ENCODE data around the gene DYNLT1. TPM values are rescaled to one million over a fixed set of nuclear protein-coding genes. Genes with fewer than 3 reads are reported as not detected.

DYNLT1 gene
- total RNA-seq, 2 experiments from 2014 or later = 70.9 to 74.2 TPM

DNA sequence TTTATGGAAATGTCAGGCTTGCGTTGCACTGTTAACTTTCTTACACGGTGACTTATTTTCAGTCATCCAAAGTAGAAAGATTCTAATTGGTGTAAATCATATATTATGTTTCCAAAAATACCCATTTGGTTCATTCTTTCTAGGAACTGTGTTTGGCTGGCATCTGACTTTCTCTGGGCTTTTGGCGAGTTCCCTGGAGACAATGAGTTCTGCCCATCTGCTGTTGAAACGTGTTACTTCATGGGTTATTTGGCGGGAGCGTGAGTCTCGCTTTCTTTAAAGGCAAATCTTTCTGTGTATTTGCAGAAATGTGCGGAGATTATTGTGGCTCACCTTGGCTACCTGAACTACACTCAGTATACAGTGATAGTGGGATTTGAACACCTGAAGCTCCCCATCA, 55.2 kb downstream of the DYNLT1 start:
- no peaks in the 10 kb centered on the region for H3K27me3 Mint-ChIP-seq
- DNase-seq = no peak
- no peaks in the 10 kb centered on the region for H3K4me1 Mint-ChIP-seq
- H3K36me3 Mint-ChIP-seq = peaks cover 34% of the 10 kb centered on the region
- H3K4me3 Mint-ChIP-seq = no peak overlapping the region
- no peak overlapping the region for H3K27ac Mint-ChIP-seq
- H3K9me3 Mint-ChIP-seq = no peaks in the 10 kb centered on the region

DNA sequence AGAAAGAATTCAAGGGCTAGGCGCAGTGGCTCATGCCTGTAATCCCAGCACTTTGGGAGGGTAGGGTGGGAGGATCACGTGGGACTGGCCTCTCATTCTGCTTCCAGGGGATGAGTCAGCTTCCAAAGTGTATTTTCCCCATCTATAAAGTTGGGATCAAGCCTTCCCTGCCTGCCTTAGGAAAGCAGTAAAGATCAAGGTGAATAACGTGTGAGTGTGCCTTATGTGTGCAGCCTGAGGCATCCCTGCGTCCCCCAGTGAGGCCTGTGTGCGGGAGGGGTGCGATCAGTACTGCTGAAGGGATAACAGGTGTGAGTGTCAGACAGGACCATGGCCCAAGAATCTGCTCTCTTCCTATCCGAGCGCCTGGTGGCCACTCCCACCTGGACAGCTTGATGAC, 57.9 kb downstream of the DYNLT1 start:
- Mint-ChIP-seq H3K27me3 (no peaks in the 10 kb centered on the region), H3K27ac (no peak overlapping the region), H3K36me3 (peaks cover 40% of the 10 kb centered on the region), H3K4me1 (no peaks in the 10 kb centered on the region), H3K4me3 (no peak overlapping the region), H3K9me3 (no peaks in the 10 kb centered on the region)
- no peak for DNase-seq

Other genes starting within 250 kb of the DYNLT1 start
- gene TMEM181, start 84.7 kb downstream of the DYNLT1 start, total RNA-seq = 10 to 100 TPM; 10.1 to 10.5 TPM
- gene SYTL3, start 5.3 kb upstream of the DYNLT1 start, total RNA-seq = 100 to 1,000 TPM in 1 of 2 experiments, 10 to 100 TPM in 1; 97.8 to 101 TPM
- 100 to 1,000 TPM; 218 to 227 TPM for gene EZR, start 174.6 kb upstream of the DYNLT1 start, total RNA-seq